ENCODE data around the gene RASGRF2.
A peak's percentile ranks its signal among the peaks of the same experiment; 100 is the strongest.

The RASGRF2 gene

GRCh38 chr5:81140441-81140840 is 180.3 kb downstream of the RASGRF2 start:
- DNase-seq (ENCODE audit: low spot score), result no peak

- no peak for DNase-seq (ENCODE audit: low spot score)
Observed at GRCh38 chr5:81140943-81141342, 180.8 kb downstream of the RASGRF2 start.

- DNase-seq (ENCODE audit: low spot score), result no peak
Observed at GRCh38 chr5:81142108-81142507, 181.9 kb downstream of the RASGRF2 start.

- no peak for DNase-seq (ENCODE audit: low spot score)
Observed at GRCh38 chr5:81145329-81145935, 185.3 kb downstream of the RASGRF2 start.

- no peak for DNase-seq (ENCODE audit: low spot score)
Observed at GRCh38 chr5:81146031-81146430, 185.9 kb downstream of the RASGRF2 start.

- DNase-seq (ENCODE audit: low spot score), result no peak
Observed at GRCh38 chr5:81147011-81147885, 187.1 kb downstream of the RASGRF2 start.

GRCh38 chr5:81147886-81148571 is 187.9 kb downstream of the RASGRF2 start:
- no peak for DNase-seq (ENCODE audit: low spot score)

- DNase-seq (ENCODE audit: low spot score), result no peak
Observed at GRCh38 chr5:81151546-81151945, 191.4 kb downstream of the RASGRF2 start.

- no peak for DNase-seq (ENCODE audit: low spot score)
Observed at GRCh38 chr5:81154725-81155124, 194.6 kb downstream of the RASGRF2 start.

GRCh38 chr5:81156732-81157131 is 196.6 kb downstream of the RASGRF2 start:
- DNase-seq (ENCODE audit: low spot score), result no peak

GRCh38 chr5:81161012-81161601 is 200.9 kb downstream of the RASGRF2 start:
- DNase-seq (ENCODE audit: low spot score), result no peak

GRCh38 chr5:81162501-81162900 is 202.3 kb downstream of the RASGRF2 start:
- no peak for DNase-seq (ENCODE audit: low spot score)

- DNase-seq (ENCODE audit: low spot score), result no peak
Observed at GRCh38 chr5:81163651-81164050, 203.5 kb downstream of the RASGRF2 start.

- DNase-seq (ENCODE audit: low spot score), result no peak
Observed at GRCh38 chr5:81164476-81164875, 204.3 kb downstream of the RASGRF2 start.

GRCh38 chr5:81164936-81165335 is 204.8 kb downstream of the RASGRF2 start:
- no peak for DNase-seq (ENCODE audit: low spot score)

- peak; percentile 84 for DNase-seq (ENCODE audit: low spot score)
Observed at GRCh38 chr5:81165493-81166119, 205.4 kb downstream of the RASGRF2 start.

- DNase-seq (ENCODE audit: low spot score), result no peak
Observed at GRCh38 chr5:81166430-81166829, 206.3 kb downstream of the RASGRF2 start.

- peak; percentile 52 for DNase-seq (ENCODE audit: low spot score)
Observed at GRCh38 chr5:81167078-81167477, 206.9 kb downstream of the RASGRF2 start.

- no peak for DNase-seq (ENCODE audit: low spot score)
Observed at GRCh38 chr5:81167544-81167943, 207.4 kb downstream of the RASGRF2 start.

- no peak for DNase-seq (ENCODE audit: low spot score)
Observed at GRCh38 chr5:81169924-81170323, 209.8 kb downstream of the RASGRF2 start.

- DNase-seq (ENCODE audit: low spot score), result no peak
Observed at GRCh38 chr5:81171769-81172168, 211.6 kb downstream of the RASGRF2 start.

GRCh38 chr5:81172710-81173109 is 212.5 kb downstream of the RASGRF2 start:
- DNase-seq (ENCODE audit: low spot score), result no peak

All from pons (tissue), 1 donor.